ENCODE results near the gene PSMG4. TPM values are rescaled to one million over a fixed set of nuclear protein-coding genes. Genes with fewer than 3 reads are reported as not detected.

The PSMG4 gene
- total RNA-seq, 2 donors from 2014 or later, result 10.0 to 21.6 TPM

DNA sequence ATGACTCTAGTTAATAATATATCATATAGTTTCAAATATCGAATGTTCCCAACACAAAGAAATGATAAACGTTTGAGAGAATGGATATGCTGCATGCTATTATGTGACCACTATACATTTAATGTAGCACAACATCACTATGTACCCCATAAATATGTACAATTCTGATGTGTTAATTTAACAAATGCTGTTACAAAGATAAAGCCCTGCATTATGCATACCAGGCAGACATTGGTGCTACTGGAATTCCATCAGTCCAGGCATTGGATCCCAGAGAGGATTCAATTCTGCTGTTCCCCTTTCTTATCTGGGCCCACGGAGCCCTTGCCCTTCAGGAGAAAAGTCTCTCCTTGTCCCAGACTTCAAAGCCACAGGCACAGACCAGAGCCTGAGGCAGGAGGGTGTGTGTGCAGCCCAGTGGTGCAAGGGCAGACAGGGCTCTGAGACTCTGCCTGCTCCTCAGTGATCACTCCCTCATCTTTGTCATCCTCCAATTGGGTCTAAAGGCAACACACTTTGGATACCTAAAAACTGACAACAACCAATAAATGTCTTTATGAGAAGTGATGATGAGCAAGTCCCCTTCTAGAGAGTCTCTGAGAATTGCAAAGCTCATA lies 45.2 kb downstream of the PSMG4 start:
- intact Hi-C loops (cut with DNase I), result no loop called here
- H3K4me3 ChIP-seq, result no peak overlapping the region
- no peaks in the 10 kb centered on the region for H3K36me3 ChIP-seq
- TF ChIP-seq, protein P1, sequence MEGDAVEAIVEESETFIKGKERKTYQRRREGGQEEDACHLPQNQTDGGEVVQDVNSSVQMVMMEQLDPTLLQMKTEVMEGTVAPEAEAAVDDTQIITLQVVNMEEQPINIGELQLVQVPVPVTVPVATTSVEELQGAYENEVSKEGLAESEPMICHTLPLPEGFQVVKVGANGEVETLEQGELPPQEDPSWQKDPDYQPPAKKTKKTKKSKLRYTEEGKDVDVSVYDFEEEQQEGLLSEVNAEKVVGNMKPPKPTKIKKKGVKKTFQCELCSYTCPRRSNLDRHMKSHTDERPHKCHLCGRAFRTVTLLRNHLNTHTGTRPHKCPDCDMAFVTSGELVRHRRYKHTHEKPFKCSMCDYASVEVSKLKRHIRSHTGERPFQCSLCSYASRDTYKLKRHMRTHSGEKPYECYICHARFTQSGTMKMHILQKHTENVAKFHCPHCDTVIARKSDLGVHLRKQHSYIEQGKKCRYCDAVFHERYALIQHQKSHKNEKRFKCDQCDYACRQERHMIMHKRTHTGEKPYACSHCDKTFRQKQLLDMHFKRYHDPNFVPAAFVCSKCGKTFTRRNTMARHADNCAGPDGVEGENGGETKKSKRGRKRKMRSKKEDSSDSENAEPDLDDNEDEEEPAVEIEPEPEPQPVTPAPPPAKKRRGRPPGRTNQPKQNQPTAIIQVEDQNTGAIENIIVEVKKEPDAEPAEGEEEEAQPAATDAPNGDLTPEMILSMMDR (IDR thresholded peaks at IDR 0.05), result no peak
- DNase-seq, result no peak
- no peaks in the 10 kb centered on the region for H3K4me1 ChIP-seq
- no peak overlapping the region for H3K9ac ChIP-seq (ENCODE audit: low read depth in 2 of 2, low read length in 2 of 2)
- no peaks in the 10 kb centered on the region for H3K27me3 ChIP-seq
- H3K27ac ChIP-seq, result no peak overlapping the region
- no peaks in the 10 kb centered on the region for H3K9me3 ChIP-seq

GRCh38 chr6:3304500-3305215 lies 45.9 kb downstream of the PSMG4 start:
- Histone ChIP-seq H3K4me1 (no peaks in the 10 kb centered on the region), H3K9me3 (no peaks in the 10 kb centered on the region), H3K27ac (no peak overlapping the region), H3K36me3 (no peaks in the 10 kb centered on the region), H3K9ac (ENCODE audit: low read depth in 2 of 2, low read length in 2 of 2) (no peak overlapping the region), H3K27me3 (no peaks in the 10 kb centered on the region), H3K4me3 (no peak overlapping the region)
- DNase-seq, result no peak
- TF ChIP-seq, protein P1 (IDR thresholded peaks at IDR 0.05), result no peak
- intact Hi-C loops (cut with DNase I), result no loop called here

DNA sequence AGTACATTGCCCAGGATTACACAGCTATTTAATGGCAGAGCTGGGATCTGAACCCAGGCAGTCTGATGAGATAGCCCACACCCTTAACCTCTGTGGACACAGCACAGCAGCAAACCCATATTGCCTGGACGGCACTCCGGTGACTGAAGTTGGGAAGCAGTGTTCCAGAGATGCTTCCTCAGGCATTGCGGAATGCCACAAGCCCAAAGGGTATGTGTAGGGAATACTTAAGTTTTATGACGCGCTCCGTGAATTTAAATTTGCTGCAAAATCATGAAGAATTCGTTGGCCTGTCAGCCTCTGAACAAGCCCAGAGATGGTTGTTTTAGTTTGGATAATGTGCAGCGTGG lies 46.4 kb downstream of the PSMG4 start:
- no peaks in the 10 kb centered on the region for H3K9me3 ChIP-seq
- H3K4me1 ChIP-seq, result no peaks in the 10 kb centered on the region
- no peaks in the 10 kb centered on the region for H3K36me3 ChIP-seq
- H3K4me3 ChIP-seq, result no peak overlapping the region
- no peak overlapping the region for H3K9ac ChIP-seq (ENCODE audit: low read depth in 2 of 2, low read length in 2 of 2)
- H3K27me3 ChIP-seq, result no peaks in the 10 kb centered on the region
- no peak overlapping the region for H3K27ac ChIP-seq
- no peak for DNase-seq
- intact Hi-C loops (cut with DNase I), result no loop called here
- TF ChIP-seq, protein P1 (IDR thresholded peaks at IDR 0.05), result no peak

GRCh38 chr6:3305831-3306230 lies 47.1 kb downstream of the PSMG4 start:
- no peaks in the 10 kb centered on the region for H3K27me3 ChIP-seq
- H3K4me3 ChIP-seq, result no peak overlapping the region
- no peak for DNase-seq
- H3K36me3 ChIP-seq, result no peaks in the 10 kb centered on the region
- TF ChIP-seq, protein P1 (IDR thresholded peaks at IDR 0.05), result no peak
- H3K4me1 ChIP-seq, result no peaks in the 10 kb centered on the region
- H3K27ac ChIP-seq, result no peak overlapping the region
- intact Hi-C loops (cut with DNase I), result no loop called here
- H3K9me3 ChIP-seq, result no peaks in the 10 kb centered on the region
- H3K9ac ChIP-seq (ENCODE audit: low read depth in 2 of 2, low read length in 2 of 2), result no peak overlapping the region

DNA sequence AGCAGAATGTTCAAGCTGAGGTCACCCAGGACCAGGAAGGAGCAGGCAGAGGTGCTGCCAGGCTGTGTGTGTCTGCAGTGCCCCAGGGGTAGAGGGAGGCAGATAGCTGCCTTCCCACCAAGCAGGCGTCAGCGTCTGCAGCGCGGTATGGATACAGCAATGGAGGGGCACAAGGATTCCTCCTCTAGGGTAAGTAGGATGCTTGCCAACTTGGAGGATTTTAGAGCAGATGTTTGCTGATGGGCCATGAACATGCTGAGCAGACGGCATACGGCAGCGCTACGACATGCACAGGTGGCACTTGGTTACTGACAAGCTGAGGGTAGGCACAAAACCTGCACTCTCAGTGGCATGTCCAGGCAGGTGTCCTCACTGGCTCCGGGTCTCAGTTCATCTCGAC lies 48.1 kb downstream of the PSMG4 start:
- Histone ChIP-seq H3K9me3 (no peaks in the 10 kb centered on the region), H3K27ac (no peak overlapping the region), H3K4me1 (no peaks in the 10 kb centered on the region), H3K4me3 (no peak overlapping the region), H3K9ac (ENCODE audit: low read depth in 2 of 2, low read length in 2 of 2) (no peak overlapping the region), H3K27me3 (no peaks in the 10 kb centered on the region), H3K36me3 (no peaks in the 10 kb centered on the region)
- TF ChIP-seq, protein P1 (IDR thresholded peaks at IDR 0.05), result no peak
- intact Hi-C loops (cut with DNase I), result no loop called here
- DNase-seq, result no peak
